Endothelial cell of umbilical vein (primary cell): ENCODE data around the gene SERPIND1. TPM values are rescaled to one million over a fixed set of nuclear protein-coding genes. Genes with fewer than 3 reads are reported as not detected.

Experiments
- BruUV-seq: library from RNA; stranded (reverse); fragments of 400-500 nt; replicated peaks from 2 replicates; lab custom pipeline; 2021; lab: Mats Ljungman, UMichigan
- CTCF ChIA-PET: fragments of 300-600, 350-600 bp; sonication (Branson Sonifier 250); formaldehyde crosslinking; loops from one replicate; lab custom pipeline; 2021; ENCODE audit warnings: antibody characterized with exemption, inconsistent platforms; lab: Charles Lee
- POLR2A ChIA-PET: fragments of 300-600, 350-600 bp; sonication (Branson Sonifier 250); formaldehyde crosslinking; loops from one replicate; lab custom pipeline; 2021; ENCODE audit warnings: antibody characterized with exemption, inconsistent platforms; lab: Charles Lee
- DNase-seq: peaks from one replicate; pipeline ENCODE4 v3.0.0-alpha.2; 2011; ENCODE audit warnings: low read depth, low spot score
- FAIRE-seq: peaks from 2 replicates; lab custom pipeline; 2011; peaks lifted over from hg19 to GRCh38; lab: Jason Lieb, UNC
- H2AFZ ChIP-seq: 2 replicates; pipeline ENCODE4 v1.6.0; 2012; ENCODE audit warnings: low read depth, low read length, control low read depth, inconsistent platforms
- H3K27ac ChIP-seq: 2 replicates; pipeline ENCODE4 v1.5.1; 2011; ENCODE audit warnings: low read depth, mild to moderate bottlenecking, control low read depth, low read length, moderate library complexity; ENCODE audit not compliant: insufficient read depth
- H3K27me3 ChIP-seq, 2 experiments: 2 replicates each; pipeline versions ENCODE4 v1.6.0 to v1.6.1; 2011; ENCODE audit warnings: low read length in 2 of 2, mixed read lengths in 1 of 2; ENCODE audit not compliant: control insufficient read depth in 2 of 2, insufficient read depth in 2 of 2
- H3K36me3 ChIP-seq, 2 experiments: 2 replicates in 1 of 2; 3 replicates in 1 of 2; pipeline ENCODE4 v1.5.1; 2011; ENCODE audit warnings: low read length in 2 of 2, mild to moderate bottlenecking in 1 of 2, moderate library complexity in 1 of 2; ENCODE audit not compliant: control insufficient read depth in 2 of 2, insufficient read depth in 2 of 2; ENCODE audit errors: extremely low read depth in 1 of 2
- H3K4me1 ChIP-seq: 3 replicates; pipeline ENCODE4 v1.5.1; 2011; ENCODE audit warnings: mild to moderate bottlenecking, low read length; ENCODE audit not compliant: control insufficient read depth, insufficient read depth; ENCODE audit errors: extremely low read depth
- H3K4me2 ChIP-seq: 2 replicates; pipeline ENCODE4 v1.6.1; 2011; ENCODE audit warnings: low read length, control low read depth, mixed read lengths; ENCODE audit not compliant: insufficient read depth
- H3K4me3 ChIP-seq, 3 experiments: fragments of 200-600 bp in 1 of 3; sonication (generic), shearing (Covaris generic) in 1 of 3; replicated peaks in 1 of 3; 2 replicates each; pipeline ENCODE4 v1.5.1; 2011 to 2016; ENCODE audit warnings: control low read depth in 3 of 3, low read length in 3 of 3, mild to moderate bottlenecking in 2 of 3, inconsistent platforms in 1 of 3, low read depth in 1 of 3, moderate library complexity in 1 of 3; ENCODE audit not compliant: insufficient read depth in 1 of 3
- H3K79me2 ChIP-seq: 2 replicates; pipeline ENCODE4 v1.6.0; 2012; ENCODE audit warnings: low read length, inconsistent platforms; ENCODE audit not compliant: control insufficient read depth, insufficient read depth
- H3K9ac ChIP-seq: replicated peaks from 2 replicates; pipeline ENCODE3; 2011; ENCODE audit warnings: low read length, control low read depth; ENCODE audit not compliant: insufficient read depth; ENCODE audit errors: extremely low read depth
- H3K9me1 ChIP-seq: replicated peaks from 3 replicates; pipeline ENCODE4 v1.6.0; 2011; ENCODE audit warnings: mild to moderate bottlenecking, low read length; ENCODE audit not compliant: control insufficient read depth, insufficient read depth; ENCODE audit errors: extremely low read depth
- H3K9me3 ChIP-seq: replicated peaks from 2 replicates; pipeline ENCODE4 v1.5.1; 2012; ENCODE audit warnings: low read length, inconsistent platforms; ENCODE audit not compliant: control insufficient read depth, insufficient read depth
- H4K20me1 ChIP-seq: replicated peaks from 2 replicates; pipeline ENCODE3; 2011; ENCODE audit warnings: mild to moderate bottlenecking, low read length; ENCODE audit not compliant: control insufficient read depth, insufficient read depth; ENCODE audit errors: extremely low read depth
- CTCF ChIP-seq, 2 donors: IDR thresholded peaks; 1 replicate in 1 of 2; 2 replicates in 1 of 2; pipeline ENCODE4 v1.5.1; 2011; ENCODE audit warnings: low read length in 2 of 2, mild to moderate bottlenecking in 2 of 2, moderate library complexity in 2 of 2, control low read depth in 1 of 2, inconsistent platforms in 1 of 2, low read depth in 1 of 2; ENCODE audit not compliant: insufficient read depth in 1 of 2; ENCODE audit errors: extremely low read depth in 1 of 2
- EZH2 ChIP-seq: IDR thresholded peaks from 2 replicates; pipeline ENCODE4 v1.6.1; 2012; ENCODE audit warnings: borderline replicate concordance, low read depth, mild to moderate bottlenecking, moderate library complexity, low read length, inconsistent platforms; ENCODE audit not compliant: severe bottlenecking
- FOS ChIP-seq: IDR thresholded peaks from 2 replicates; pipeline ENCODE4 v1.6.1; 2011; ENCODE audit warnings: mild to moderate bottlenecking, low read length, moderate library complexity, borderline replicate concordance; ENCODE audit not compliant: insufficient read depth
- GATA2 ChIP-seq: IDR thresholded peaks from 2 replicates; pipeline ENCODE4 v1.7.0; 2011; ENCODE audit warnings: low read depth, mild to moderate bottlenecking, moderate library complexity, mixed read lengths, low read length; ENCODE audit not compliant: insufficient read length, insufficient read depth
- JUN ChIP-seq: IDR thresholded peaks from 2 replicates; pipeline ENCODE4 v1.6.1; 2011; ENCODE audit warnings: borderline replicate concordance, low read depth; ENCODE audit not compliant: insufficient read length, insufficient read depth
- MAX ChIP-seq: IDR thresholded peaks from 2 replicates; pipeline ENCODE4 v1.6.1; 2011; ENCODE audit not compliant: insufficient read depth, insufficient read length
- MYC ChIP-seq: IDR thresholded peaks from one replicate; pipeline ENCODE4 v1.6.1; 2011; ENCODE audit warnings: mild to moderate bottlenecking, low read depth, low read length
- POLR2A ChIP-seq: IDR thresholded peaks from 2 replicates; pipeline ENCODE4 v1.6.1; 2012; ENCODE audit warnings: low read depth, mild to moderate bottlenecking, control low read depth, low read length
- POLR2AphosphoS5 ChIP-seq: IDR thresholded peaks from 2 replicates; pipeline ENCODE4 v1.6.1; 2012; ENCODE audit warnings: low read depth, mild to moderate bottlenecking, control low read depth, low read length, moderate library complexity; ENCODE audit not compliant: insufficient read depth
- dilution Hi-C: fragments of 300-500 bp; cut with MboI; formaldehyde crosslinking; loops from one replicate; pipeline ENCODE4 v1.15.0; 2019; ENCODE audit warnings: low sequenced_read_pairs; ENCODE audit not compliant: extremely low pct_ligation_motif_present
- intact Hi-C: fragments of 100-400 bp; cut with micrococcal nuclease; formaldehyde crosslinking; loops from one replicate; pipeline ENCODE4 v1.10.0; 2022
- polyA plus RNA-seq, 4 experiments: library from polyadenylated mRNA; depleted of rRNA in 3 of 4; stranded (reverse) in 3 of 4; unstranded in 1 of 4; fragments of >200 nt; gene quantifications; 2 replicates each; pipeline versions ENCODE4 v1.2.1 to v1.2.3, GENCODE V29; 2011 to 2012; ENCODE audit warnings: missing spikeins in 1 of 4
- total RNA-seq: library from RNA; stranded (reverse); gene quantifications from 2 replicates; pipeline ENCODE4 v1.2.3, GENCODE V29; 2021

SERPIND1 gene
- total and polyA plus RNA-seq, 2 donors (not counting 3 experiments of a cell fraction or from before 2014, with no cell fraction given) = 0.94 to 1.8 TPM

GRCh38 chr22:20782596-20783299, 8.8 kb downstream of the SERPIND1 start:
- Histone ChIP-seq H3K27me3 (no peaks in the 10 kb centered on the region), H3K4me3 (no peak overlapping the region), H3K27ac (peak overlapping the region; percentile 97), H3K4me2 (peak overlapping the region; percentile 61), H3K9ac (peak overlapping the region; percentile 66), H3K79me2 (no peaks in the 10 kb centered on the region), H3K9me1 (no peaks in the 10 kb centered on the region), H3K9me3 (no peaks in the 10 kb centered on the region), H3K36me3 (peaks cover 1% of the 10 kb centered on the region in 2 experiments), H3K4me1 (peaks cover 67% of the 10 kb centered on the region), H4K20me1 (no peaks in the 10 kb centered on the region), H2AFZ (no peak overlapping the region)
- POLR2A ChIA-PET = no interaction called here
- CTCF ChIA-PET = interaction anchor here (0.6 to 4.4 kb wide), 14 partner anchors 9 to 365 kb away, joined by 3 to 62 read pairs (median 8); partner anchors contain the start of gene SERPIND1
- no TSS peak for BruUV-seq
- dilution Hi-C loops = no loop called here
- DNase-seq (peak; percentile 48), FAIRE-seq (peak; percentile 24)
- no peak for TF ChIP-seq EZH2
- TF ChIP-seq GATA2 = no peak
- no peak for TF ChIP-seq POLR2A
- no peak for TF ChIP-seq MAX
- TF ChIP-seq POLR2AphosphoS5 = no peak
- no peak for TF ChIP-seq MYC
- TF ChIP-seq JUN = no peak
- TF ChIP-seq FOS = no peak
- TF ChIP-seq CTCF (IDR thresholded peaks at IDR 0.05; ENCODE audit: extremely low read depth in 1 of 2, insufficient read depth in 1 of 2, low read depth in 1 of 2, low read length in 2 of 2) = no peak
- intact Hi-C loops = loop anchor here (5.0 kb wide), 2 partner anchors 80 to 220 kb away; no protein-coding TSS in a partner anchor
